RWPE1 (cell line): Measurements from ENCODE around the gene DRAP1.

Experiments used
- CTCF ChIA-PET: fragments of 350-600 bp; sonication (Branson Sonifier 250); formaldehyde crosslinking; extraction: SDS; loops from one replicate; lab custom pipeline; 2021; lab: Yijun Ruan, JAX
- POLR2A ChIA-PET: fragments of 400-600 bp; formaldehyde crosslinking; extraction: SDS; loops from one replicate; lab custom pipeline; 2020; ENCODE audit warnings: antibody characterized with exemption; ENCODE audit not compliant: low non-redundant PET; lab: Yijun Ruan, JAX
- DNase-seq: peaks from one replicate; pipeline ENCODE4 v3.0.0; 2012; ENCODE audit warnings: low spot score
- H3K27ac ChIP-seq: fragments of 450-650 bp; 2 replicates; pipeline ENCODE4 v1.5.1; 2017
- CTCF ChIP-seq: fragments of 450-650 bp; conservative IDR thresholded peaks from 2 replicates; pipeline ENCODE4 v1.5.1; 2017; ENCODE audit warnings: low read depth, mild to moderate bottlenecking

DRAP1 gene

GRCh38 chr11:65919141-65919572, at the start of gene DRAP1:
TSS of gene DRAP1 (plus strand) at chr11:65919426. CDS start at chr11:65919502, 76 bp downstream.
- no peak for TF ChIP-seq CTCF

GRCh38 chr11:65869643-65870306, 49.5 kb upstream of the DRAP1 start:
- TF ChIP-seq CTCF = no peak
- H3K27ac ChIP-seq = peak overlapping the region; percentile 82
- ChIA-PET CTCF (interaction anchor here (0.5 to 1.9 kb wide), 3 partner anchors 9 to 12 kb away, joined by 3 to 5 read pairs (median 3); no protein-coding TSS in a partner anchor), POLR2A (no interaction called here)
- no peak for DNase-seq

More at GRCh38 chr11:65919141-65919572, at the start of gene DRAP1:
- peak within 1 kb of the TSS; percentile 93 for H3K27ac ChIP-seq
- DNase-seq = peak; percentile 94
- POLR2A ChIA-PET = no interaction called here
- CTCF ChIA-PET = interaction anchor here (1.0 kb wide), 1 partner anchor 31 kb away, joined by 5 read pairs; the partner anchor contains the start of gene FIBP

- ChIA-PET POLR2A (no interaction called here), CTCF (interaction anchor here (0.5 to 1.9 kb wide), 2 partner anchors 9 to 11 kb away, joined by 3 to 5 read pairs; no protein-coding TSS in a partner anchor)
- peak overlapping the region; percentile 82 for H3K27ac ChIP-seq
- TF ChIP-seq CTCF = no peak
- no peak for DNase-seq
Observed at GRCh38 chr11:65870307-65870658, 48.9 kb upstream of the DRAP1 start.

GRCh38 chr11:65870706-65871681, 48.2 kb upstream of the DRAP1 start:
- no peak for TF ChIP-seq CTCF
- ChIA-PET CTCF (interaction anchor here (0.7 to 1.7 kb wide), 4 partner anchors 11 to 19 kb away, joined by 3 to 8 read pairs (median 4); partner anchors contain the start of gene MUS81), POLR2A (interaction anchor here (0.9 kb wide), 1 partner anchor 11 kb away, joined by 3 read pairs; the partner anchor contains the start of gene MUS81)
- DNase-seq = no peak
- H3K27ac ChIP-seq = peak overlapping the region; percentile 82

- POLR2A ChIA-PET = interaction anchor here (0.9 kb wide), 1 partner anchor 12 kb away, joined by 3 read pairs; the partner anchor contains the start of gene MUS81
- TF ChIP-seq CTCF = no peak
- H3K27ac ChIP-seq = peak overlapping the region; percentile 82
- CTCF ChIA-PET = interaction anchor here (0.7 to 1.7 kb wide), 4 partner anchors 12 to 20 kb away, joined by 3 to 8 read pairs (median 4); partner anchors contain the start of gene MUS81
- no peak for DNase-seq
Observed at GRCh38 chr11:65871811-65872548, 47.2 kb upstream of the DRAP1 start.
